NCI-H2171 treated with DMSO at 0.1 percent for 48 hours (cell line): ENCODE data around the gene STYK1.
A peak's percentile ranks its signal among the peaks of the same experiment; 100 is the strongest.

Experiments used
- DNase-seq: peaks from one replicate; lab custom pipeline; 2025; lab: John Stamatoyannopoulos, UW

Gene STYK1

DNA sequence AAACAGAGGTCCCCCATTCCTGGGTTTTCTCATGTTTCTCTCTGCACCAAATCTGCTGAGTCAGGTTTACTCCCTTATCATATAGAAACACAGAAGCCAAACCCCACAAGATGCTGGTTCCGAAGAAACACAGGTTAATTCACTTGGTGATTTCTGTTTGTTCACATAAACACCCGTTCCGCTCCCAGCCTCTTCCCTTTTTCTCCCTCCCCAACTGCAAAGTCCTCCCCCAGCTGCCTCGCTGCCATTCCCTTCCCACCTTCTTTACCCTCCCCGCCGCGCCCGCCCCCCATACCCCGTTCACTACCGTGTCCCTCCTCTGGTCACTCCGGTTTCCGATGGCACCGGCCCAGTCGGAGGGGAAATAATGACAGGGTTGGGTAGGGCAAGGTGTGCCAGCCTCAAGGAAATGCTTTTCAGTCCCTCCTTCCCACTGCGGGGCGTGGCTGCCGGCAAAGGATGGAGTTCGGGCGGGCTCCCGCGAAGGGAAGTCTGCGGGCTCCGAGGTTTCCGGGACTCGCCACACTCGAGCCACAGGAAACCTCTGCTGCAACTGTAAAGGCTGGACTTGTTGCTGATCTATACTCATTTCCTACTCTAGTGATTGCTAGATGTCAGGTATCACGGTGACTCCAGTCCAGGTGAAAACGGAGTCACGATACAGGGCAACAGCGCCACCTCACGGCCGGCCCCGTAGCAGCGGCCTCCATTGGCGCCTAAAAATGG, at the start of gene STYK1:
STYK1 (minus strand) TSS at position 394 of the 726 bp plus-strand sequence. CDS start 39,434 bp downstream, outside the sequence.
- peak; percentile 50 for DNase-seq

DNA sequence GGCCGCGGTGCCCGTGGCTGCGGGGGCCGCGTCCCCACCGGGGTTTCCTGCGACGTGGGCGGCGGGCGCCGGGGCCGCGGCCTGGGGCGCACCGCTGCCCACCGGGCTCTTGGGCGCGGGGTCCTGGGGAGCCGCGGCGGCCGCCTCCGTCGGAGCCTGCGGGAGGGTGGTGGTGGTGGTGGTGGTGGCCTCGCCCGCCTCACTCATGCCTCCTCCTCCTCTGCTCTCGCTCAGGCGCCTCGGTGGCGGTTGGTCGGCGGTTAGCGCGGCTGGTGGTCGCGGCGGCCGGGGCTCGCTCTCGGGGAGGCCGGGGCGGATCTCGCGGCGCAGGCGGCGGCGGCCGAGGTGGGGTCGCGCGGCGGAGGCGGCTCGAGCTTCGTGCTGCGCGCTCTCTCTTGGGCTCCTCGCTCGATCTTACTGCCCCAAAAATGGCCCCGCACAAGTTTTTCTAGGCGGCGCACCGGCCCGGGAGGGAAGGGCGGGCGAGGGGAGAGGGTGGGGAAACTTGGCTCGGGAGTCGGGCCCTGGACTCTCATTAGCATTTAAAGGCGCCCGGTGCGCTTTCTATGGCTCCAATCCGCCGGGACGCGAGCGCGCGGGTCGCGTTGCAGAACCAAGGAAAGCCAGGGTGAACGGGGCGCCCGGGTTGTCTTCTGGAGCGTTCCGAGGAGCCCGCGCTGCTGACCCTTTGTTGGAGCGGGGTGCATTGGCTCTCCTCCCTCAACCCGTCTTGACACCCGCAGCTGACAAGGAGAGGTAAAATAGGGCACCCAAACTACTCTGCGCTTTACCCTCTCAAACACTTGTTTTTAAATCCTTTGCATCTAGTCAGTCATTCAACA, 49.3 kb upstream of the STYK1 start, which contains the start of gene YBX3:
YBX3 (minus strand) TSS at position 419 of the 842 bp plus-strand sequence; CDS start at position 207, 212 bp downstream.
- peak; percentile 44 for DNase-seq

DNA sequence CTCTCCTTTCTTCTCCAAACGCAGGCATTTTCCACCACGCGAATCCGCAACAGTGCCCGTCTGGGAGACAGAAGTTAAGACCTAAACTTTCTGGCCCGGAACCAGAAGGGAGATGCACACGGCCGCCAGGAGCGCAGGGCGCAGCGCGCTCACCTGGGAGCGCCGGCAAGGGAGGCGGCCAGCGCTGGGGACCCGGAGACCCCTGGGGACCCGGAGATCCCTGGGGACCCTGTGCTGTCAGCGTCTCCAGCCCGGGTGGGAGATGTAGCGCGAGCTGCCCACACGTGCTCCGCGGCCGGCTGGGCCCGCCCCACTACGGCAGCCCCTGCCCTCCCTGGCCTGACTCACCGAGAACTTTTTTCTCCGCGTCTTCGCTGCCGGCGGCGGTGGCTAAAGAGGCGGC, 48.7 kb upstream of the STYK1 start:
- peak; percentile 62 for DNase-seq

DNA sequence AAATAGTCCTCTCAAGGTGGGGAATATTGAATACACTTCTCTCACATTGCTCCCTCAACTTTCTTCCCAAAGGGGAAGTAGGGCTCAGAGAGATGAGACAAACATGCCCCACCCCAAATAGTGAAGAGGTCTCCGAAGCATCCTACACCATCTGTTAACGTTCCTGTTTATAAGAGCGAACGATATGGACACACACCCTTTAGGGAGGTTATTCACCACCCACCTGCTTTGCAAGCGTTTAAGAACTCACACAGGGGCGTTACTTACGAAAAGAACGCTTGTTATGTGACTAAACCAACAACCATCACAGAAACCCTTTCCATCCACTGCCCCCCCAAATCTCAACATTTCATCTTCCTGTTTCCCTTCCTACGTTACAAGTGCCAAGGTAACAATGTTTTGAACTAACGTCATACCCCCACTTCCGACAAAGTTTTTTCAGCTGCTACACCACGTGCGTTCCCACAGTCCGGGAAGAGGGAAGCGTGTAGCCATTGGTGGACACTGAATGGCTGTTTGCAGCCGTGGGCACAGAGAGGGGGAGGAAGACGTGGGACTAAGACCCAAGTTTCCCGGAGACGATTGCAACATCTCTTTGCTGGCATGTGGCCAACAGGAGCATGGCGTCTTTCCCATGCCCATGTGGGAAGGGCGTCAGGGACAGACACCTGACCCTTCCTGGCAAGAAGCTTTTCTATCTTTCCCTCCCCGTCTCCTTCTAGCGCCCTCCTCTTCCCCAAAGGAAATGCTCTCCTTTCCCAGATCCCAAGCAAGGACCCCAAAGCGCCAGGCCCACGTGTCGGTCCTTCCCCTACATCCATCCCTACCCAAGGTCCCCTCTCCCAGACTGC, 48.0 kb upstream of the STYK1 start:
- peak; percentile 68 for DNase-seq

DNA sequence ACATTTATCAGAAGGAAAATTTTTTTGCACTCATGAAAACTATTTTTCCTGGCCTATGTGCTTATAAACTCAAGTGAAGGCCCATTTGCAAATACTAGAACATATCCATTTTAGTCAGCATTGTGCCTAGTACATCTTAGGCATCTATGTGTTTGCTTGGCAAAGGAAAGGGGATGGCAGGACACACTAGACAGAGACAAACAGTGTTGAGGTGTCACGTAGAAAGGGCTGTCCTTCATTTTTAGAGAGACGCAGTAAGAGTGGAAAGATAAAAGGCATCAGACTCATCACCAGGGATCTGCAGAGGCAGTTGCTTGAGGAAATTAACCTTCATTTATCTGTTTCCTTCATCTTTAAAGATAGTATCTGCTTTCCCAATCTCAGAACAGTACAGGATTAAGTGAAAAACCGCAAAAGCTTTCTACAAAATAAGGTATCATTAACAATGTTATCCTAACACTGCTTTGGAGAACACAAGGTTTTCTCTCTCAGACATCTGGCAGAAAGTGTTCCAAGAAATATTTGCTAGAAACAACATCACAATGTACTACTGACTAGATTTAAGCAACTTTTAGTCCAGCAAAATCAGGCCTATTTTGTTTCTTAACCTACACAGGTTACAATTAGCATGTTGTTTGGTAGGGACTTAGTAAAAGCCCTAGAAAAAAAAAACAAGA, 47.3 kb upstream of the STYK1 start:
- DNase-seq, result no peak

DNA sequence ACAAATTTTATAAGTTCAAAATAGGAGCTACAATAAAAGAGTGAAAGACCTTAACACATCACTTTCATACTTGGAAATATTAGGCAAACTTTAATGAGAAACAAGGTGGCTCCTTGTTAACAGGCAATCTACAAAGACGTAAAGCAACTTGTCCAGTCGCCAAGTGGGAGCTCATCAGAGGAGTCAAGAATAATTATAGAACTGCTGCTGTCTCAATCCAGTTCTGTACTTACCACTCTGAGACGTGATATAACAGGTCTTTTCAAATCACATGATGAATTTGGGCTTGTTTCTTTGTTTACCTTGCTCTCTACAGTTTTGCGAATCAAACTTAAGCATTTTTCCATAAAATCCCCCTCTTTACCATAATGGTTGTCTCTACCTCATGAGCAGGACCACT, 45.6 kb upstream of the STYK1 start:
- no peak for DNase-seq

DNA sequence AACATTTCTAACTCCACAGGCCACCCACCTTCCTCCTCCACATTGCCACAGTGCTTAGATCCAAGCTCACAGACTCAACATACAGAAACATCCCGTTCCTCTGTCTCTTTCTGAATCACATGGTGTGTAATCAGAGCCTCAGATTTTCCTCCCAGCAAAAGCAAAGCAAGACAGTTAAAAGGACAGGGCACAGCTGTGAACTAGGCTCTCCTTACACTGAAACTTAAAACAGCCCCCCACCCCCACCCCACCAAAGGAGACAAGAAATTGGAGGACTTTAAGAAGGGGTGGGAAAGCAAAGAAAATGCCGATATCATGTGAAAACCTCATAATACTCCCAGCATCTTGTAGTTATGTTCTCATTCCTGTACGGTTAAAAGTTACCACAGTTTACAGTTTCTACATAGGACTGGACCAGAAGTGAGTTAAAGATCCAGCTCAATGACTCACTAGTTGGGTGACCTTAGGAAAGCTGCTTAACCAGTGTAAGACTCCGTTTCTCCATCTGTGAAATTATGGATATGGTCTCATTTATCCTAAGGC, 44.5 kb upstream of the STYK1 start:
- DNase-seq, result peak; percentile 42

- DNase-seq, result peak; percentile 15
Measured at GRCh38 chr12:10717410-10717809, 43.6 kb upstream of the STYK1 start.

DNA sequence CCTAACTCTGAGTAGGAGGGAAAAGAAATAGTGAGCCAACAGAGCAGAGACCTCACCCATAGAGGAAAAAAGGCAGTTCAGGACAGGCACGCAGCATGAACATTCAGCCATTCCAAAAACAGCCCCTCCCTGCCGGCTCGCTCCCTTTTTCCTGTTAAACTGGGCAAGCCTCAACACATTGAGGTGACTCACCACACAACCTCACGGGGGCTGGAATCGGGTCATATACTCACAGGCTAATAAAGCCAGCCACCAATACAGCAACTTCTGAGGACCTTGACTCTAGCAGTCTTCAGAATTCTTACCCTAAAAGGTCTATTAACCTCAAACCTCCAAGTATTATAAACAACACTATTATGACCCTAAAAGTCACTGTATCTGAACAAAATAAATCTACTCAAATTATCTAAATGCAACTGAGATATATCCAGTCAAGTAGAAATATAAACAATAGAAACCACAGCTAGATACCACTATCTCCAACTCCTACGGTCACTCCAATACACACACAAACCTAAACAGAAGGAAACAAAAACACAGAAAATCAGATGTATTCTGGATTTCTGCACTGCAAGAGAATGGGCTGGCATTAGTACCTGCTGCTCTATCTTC, 43.0 kb upstream of the STYK1 start:
- DNase-seq, result peak; percentile 51

DNA sequence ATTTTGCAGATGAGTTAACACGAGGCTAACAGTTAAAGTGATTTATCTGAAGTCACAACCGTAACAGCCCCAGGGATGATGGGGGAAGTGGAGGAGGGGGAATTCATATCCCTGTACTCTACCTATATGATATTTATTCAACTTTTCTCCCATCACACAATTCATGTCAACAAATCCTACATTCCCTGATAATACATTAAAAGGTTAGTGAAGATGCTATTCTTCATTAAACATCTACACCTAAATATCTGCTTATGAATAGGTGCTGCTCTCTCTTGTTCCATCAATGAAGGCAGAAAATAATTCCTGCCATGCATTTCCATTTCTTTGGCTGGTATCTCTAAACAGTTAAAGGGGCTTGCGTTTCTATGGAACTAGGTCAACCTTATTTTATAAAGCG, 42.4 kb upstream of the STYK1 start:
- DNase-seq, result no peak

GRCh38 chr12:10715491-10715890, 41.6 kb upstream of the STYK1 start:
- no peak for DNase-seq

- no peak for DNase-seq
Measured at GRCh38 chr12:10709808-10710207, 36.0 kb upstream of the STYK1 start.

DNA sequence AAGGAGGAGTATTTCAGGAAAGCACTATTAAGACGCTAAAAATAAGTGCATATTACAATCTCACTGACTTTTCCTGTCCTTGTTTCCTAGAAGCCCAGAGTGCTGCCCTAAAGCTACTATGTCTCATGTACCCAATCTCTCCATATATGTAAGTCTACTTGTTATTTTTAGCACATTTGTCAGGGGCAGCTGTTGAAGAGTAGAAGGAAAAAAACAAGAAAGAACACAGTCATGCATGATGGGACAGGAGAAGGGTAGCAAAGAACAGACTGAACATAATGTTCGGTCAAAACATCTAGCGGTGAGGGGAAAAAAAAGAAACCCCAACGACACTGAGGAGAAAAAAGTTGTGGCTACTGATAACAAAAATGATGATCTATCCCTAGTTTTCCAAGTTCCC, 35.0 kb upstream of the STYK1 start:
- DNase-seq, result no peak

GRCh38 chr12:10705655-10706054, 31.8 kb upstream of the STYK1 start:
- no peak for DNase-seq

- DNase-seq, result no peak
Measured at GRCh38 chr12:10701843-10702242, 28.0 kb upstream of the STYK1 start.

DNA sequence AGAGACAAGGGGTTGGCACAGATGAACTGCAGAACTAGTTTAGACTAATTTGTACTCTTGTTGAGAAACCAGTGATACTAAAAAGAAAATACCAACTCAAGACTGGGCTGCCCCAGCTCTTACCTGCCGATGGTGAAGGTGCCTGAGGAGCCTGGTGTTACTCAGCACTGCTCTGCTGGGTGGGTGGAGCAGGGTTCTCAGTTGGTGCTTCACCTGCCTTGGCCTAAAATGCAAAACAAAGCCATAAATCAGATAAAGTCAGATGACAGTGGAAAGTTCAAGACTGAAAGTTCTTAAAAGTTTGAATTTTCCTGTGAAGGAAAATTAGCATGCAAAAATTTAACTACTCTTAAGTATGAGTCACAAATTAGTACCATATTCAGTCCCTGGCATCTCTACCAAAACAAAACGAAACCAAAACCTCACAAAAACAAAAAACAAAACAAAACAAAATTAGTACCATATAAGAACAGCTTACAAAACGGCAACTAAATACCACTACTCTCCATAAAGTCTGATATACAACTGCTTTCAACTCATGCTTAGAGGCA, 27.4 kb upstream of the STYK1 start:
- DNase-seq, result no peak

DNA sequence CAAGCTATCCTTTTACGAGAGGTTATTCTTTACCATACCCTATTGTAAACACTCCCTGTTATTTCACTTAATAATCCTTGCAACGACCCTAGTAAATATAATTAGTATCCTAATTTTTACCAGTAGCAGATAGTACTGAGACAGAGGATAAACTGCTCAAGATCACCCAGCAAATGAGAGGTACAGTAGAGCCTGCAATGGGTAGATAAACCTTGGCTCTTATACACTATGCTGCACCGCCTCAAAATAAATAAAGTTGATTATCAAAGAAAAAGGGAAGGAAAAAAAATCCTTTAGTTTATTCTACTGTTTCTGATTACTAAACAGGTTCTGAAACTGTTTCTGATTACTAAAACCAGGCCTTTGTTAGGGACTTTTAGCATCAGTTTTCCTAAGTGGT, 26.7 kb upstream of the STYK1 start:
- DNase-seq, result no peak

DNA sequence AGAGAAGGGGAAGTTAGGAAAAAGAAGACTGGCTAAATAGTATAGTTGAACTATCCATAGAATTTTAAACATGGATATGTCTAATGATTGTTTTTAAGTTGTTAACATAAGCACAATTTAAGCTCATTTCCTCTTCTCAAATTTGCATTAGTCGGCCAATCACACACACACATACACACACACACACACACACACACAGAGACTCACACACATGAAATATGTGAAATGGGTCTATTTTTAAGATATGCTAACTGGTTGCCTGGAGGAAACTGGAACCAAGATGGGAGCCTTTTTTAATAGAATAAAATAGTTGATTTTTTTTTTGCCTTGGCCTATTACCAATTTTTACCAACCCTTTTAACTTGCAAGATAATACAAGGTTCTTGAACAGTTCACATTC, 24.0 kb upstream of the STYK1 start:
- DNase-seq, result no peak

DNA sequence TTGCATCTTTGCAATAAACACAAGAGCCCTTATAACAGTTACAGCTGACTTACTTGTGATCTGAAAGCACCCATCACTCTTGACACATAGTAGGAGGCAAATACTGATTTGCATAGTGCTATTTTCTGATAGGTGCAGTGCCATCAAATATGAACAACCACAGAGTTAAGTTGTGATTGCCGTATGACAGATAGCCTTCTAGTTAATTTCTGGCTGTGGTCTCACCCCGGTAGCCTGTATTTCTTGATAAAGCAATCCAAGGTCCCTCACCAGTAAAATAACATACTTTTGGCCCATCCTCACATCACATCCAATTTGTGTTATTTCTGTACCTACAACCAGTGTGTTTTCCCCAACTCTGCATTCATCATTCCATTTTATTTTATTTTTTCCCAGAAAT, 23.3 kb upstream of the STYK1 start:
- no peak for DNase-seq

GRCh38 chr12:10690906-10691305, 17.1 kb upstream of the STYK1 start:
- DNase-seq, result no peak

DNA sequence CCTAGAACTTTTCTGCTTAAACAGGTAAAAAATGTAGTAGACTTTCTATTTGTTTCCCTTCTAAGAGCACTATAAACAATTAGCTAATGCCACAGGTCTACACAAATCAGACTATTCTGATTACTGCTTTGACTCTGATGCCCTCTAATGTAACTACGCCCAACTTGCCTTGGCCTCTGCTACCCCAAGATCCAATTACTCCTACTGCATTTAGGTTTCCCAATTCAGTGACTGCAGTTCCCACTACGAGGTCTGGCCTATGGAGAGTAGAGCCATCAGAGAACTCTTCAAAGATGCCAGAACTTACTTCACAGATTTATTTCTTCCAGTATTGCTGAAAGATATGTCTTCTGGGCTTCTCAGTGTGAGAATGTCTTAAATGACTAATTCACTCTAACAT, 15.3 kb upstream of the STYK1 start:
- DNase-seq, result no peak
